Psoas muscle (tissue), 8 donors: Measurements from ENCODE around the gene MYO18A. TPM values are rescaled to one million over a fixed set of nuclear protein-coding genes. Genes with fewer than 3 reads are reported as not detected.

ENCODE experiments used
- ATAC-seq, 4 donors: fragments of 200-7000 bp; cut with Tn5 transposase; one replicate each; pipeline ENCODE4 v1.9.1; 2020; ENCODE audit warnings: moderate library complexity in 3 of 4, mild to moderate bottlenecking in 2 of 4
- DNase-seq, 2 donors: peaks; one replicate each; pipeline ENCODE4 v3.0.0-alpha.2; 2020
- H3K27ac ChIP-seq: fragments of 200-600 bp; one replicate; pipeline ENCODE4 v1.8.0; 2022
- H3K27me3 ChIP-seq, 3 donors: fragments of 200-600 bp in 1 of 3; one replicate each; pipeline versions ENCODE4 v1.6.1 to v1.8.0; 2013 to 2022; ENCODE audit warnings: low read length in 2 of 3, mild to moderate bottlenecking in 2 of 3, moderate library complexity in 1 of 3; ENCODE audit not compliant: insufficient read depth in 3 of 3
- H3K36me3 ChIP-seq, 2 donors: fragments of 200-600 bp in 1 of 2; one replicate each; pipeline versions ENCODE4 v1.6.1 to v1.8.0; 2013 to 2022; ENCODE audit warnings: low read depth in 1 of 2, mild to moderate bottlenecking in 1 of 2, moderate library complexity in 1 of 2; ENCODE audit not compliant: insufficient read depth in 1 of 2
- H3K4me1 ChIP-seq: fragments of 200-600 bp; one replicate; pipeline ENCODE4 v1.8.0; 2022
- H3K4me3 ChIP-seq: fragments of 200-600 bp; one replicate; pipeline ENCODE4 v1.8.0; 2022; ENCODE audit warnings: mild to moderate bottlenecking
- H3K9me3 ChIP-seq: fragments of 200-600 bp; one replicate; pipeline ENCODE4 v1.8.0; 2022
- WGBS, 3 donors: extraction: QIAGEN DNeasy Blood & Tissue Kit; methylation state at CpG; one replicate each; pipeline versions ENCODE4 v1.1.6 to v1.1.7; 2013; 5-methylcytosine and 5-hydroxymethylcytosine counted together
- intact Hi-C, 2 donors: fragments of 100-400 bp; cut with DNase I; formaldehyde crosslinking; loops; one replicate each; pipeline versions ENCODE4 v1.11.0 to v1.14.2; 2022
- polyA plus RNA-seq, 3 donors: library from polyadenylated mRNA; stranded (reverse); fragments of 200-250 nt; gene quantifications; one replicate each; pipeline ENCODE4 v1.2.3, GENCODE V29; 2013
- total RNA-seq, 4 donors: library from RNA; stranded (reverse); fragmentation: NEBNext Ultra II Directional in 2 of 4; extraction: Animal tissue kit (Norgen Biotek cat#: 25700) in 2 of 4; gene quantifications; one replicate each; pipeline versions ENCODE4 v1.2.1 to v1.2.4, GENCODE V29; 2021 to 2023
- TF ChIP-seq, protein P1 (sequence below): fragments of 200-600 bp; IDR thresholded peaks from one replicate; pipeline ENCODE4 v1.8.0; 2022; ENCODE audit warnings: antibody characterized with exemption
- donor health status: healthy with polysubstance abuse.
- donor health status: DM: no; HTN: no; CAD: no; lungs with moderate emphysema.
- donor health status: Bipolar disorder and iron deficiency.
- donor health status: healthy.
- donor health status: DM: yes; HTN: yes; CAD: no.
- donor health status: DM: no; HTN: no; CAD: no.
- donor health status: DM: no; HTN: no; CAD: no.
- donor health status: DM: yes; HTN: yes; CAD: no.

Gene MYO18A
- total and polyA plus RNA-seq, 7 donors = 142 to 1,274 (median 770) TPM

DNA sequence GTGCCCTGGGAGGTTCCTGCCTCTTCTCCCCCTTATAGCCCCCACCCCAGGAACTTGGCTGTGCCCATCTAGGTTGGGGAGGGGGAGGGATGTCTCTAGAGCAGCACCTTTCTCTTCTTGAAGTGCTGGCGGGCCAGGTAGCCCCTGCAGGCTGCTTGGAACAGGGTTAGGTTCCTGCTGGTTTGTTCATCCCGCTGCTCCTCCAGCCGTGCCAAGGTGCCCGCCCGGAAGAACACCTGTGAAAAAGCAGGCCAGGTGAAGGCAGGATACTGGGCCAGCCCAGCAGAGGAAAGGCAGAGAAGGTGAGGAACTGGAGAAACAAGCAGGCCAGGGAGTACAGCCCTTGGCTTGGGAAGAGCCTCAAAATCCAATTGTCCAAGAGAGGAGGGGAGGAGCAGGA, 80.7 kb downstream of the MYO18A start:
- Histone ChIP-seq H3K4me3 (no peak overlapping the region), H3K4me1 (peaks cover 24% of the 10 kb centered on the region), H3K9me3 (no peaks in the 10 kb centered on the region), H3K27ac (no peak overlapping the region), H3K27me3 (no peaks in the 10 kb centered on the region), H3K36me3 (peaks cover 7 to 98% of the 10 kb centered on the region in 2 donors)
- no peak for ATAC-seq
- TF ChIP-seq, protein P1, sequence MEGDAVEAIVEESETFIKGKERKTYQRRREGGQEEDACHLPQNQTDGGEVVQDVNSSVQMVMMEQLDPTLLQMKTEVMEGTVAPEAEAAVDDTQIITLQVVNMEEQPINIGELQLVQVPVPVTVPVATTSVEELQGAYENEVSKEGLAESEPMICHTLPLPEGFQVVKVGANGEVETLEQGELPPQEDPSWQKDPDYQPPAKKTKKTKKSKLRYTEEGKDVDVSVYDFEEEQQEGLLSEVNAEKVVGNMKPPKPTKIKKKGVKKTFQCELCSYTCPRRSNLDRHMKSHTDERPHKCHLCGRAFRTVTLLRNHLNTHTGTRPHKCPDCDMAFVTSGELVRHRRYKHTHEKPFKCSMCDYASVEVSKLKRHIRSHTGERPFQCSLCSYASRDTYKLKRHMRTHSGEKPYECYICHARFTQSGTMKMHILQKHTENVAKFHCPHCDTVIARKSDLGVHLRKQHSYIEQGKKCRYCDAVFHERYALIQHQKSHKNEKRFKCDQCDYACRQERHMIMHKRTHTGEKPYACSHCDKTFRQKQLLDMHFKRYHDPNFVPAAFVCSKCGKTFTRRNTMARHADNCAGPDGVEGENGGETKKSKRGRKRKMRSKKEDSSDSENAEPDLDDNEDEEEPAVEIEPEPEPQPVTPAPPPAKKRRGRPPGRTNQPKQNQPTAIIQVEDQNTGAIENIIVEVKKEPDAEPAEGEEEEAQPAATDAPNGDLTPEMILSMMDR = no peak
- no peak for DNase-seq
- WGBS, 3 donors = 93 to 95% (median 94%) methylated on average over 5 of the region's 5 CpGs
- intact Hi-C loops = no loop called here

DNA sequence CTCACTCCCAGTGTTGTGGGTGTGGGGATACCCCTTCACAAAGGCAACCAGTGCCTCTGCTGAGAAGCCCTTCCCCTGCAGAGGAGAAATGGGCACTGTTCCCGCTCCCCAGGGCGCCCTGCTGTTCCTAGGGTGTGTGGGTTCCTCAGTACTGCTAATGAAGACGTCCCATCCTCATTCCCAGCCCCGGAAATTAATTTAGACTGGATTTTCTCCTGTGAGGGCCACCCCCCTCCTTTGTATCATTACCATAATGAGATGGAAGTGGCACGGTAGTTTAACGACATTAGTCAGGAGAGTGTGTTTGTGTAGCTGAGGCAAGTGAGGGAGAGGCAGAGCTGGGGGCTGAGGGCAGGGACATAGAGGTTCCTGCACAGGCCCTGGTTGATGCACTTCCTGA, 84.1 kb downstream of the MYO18A start:
- TF ChIP-seq, protein P1 = no peak
- 75 to 79% (median 78%) methylated on average over 6 of the region's 6 CpGs for WGBS, 3 donors

DNA sequence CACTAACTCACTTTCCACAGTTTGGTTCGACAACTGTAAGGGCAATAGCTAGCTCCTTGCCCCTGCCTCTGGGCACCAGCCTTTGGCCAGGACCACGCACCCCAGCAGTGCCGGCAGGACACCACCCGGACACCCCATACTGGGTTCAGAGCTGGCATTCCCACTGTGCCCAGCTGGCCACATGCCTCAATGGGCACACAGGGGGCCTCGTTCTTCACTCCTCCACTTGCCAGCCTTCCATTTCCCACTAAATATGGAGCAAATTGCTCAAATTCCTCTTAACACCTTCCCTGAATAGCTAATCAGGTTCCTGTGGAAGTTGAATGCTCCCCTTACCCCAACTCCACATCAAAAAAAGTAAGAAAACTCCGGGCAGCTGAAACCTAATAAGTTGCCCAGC, 84.8 kb downstream of the MYO18A start:
- ATAC-seq = no peak

More for the DNA sequence above, 84.1 kb downstream of the MYO18A start:
- DNase-seq (no peak), ATAC-seq (no peak)
- Histone ChIP-seq H3K27ac (no peak overlapping the region), H3K36me3 (peaks cover 21 to 100% of the 10 kb centered on the region in 2 donors), H3K27me3 (no peaks in the 10 kb centered on the region), H3K9me3 (no peaks in the 10 kb centered on the region), H3K4me3 (no peak overlapping the region), H3K4me1 (no peaks in the 10 kb centered on the region)
- intact Hi-C loops = no loop called here

DNA sequence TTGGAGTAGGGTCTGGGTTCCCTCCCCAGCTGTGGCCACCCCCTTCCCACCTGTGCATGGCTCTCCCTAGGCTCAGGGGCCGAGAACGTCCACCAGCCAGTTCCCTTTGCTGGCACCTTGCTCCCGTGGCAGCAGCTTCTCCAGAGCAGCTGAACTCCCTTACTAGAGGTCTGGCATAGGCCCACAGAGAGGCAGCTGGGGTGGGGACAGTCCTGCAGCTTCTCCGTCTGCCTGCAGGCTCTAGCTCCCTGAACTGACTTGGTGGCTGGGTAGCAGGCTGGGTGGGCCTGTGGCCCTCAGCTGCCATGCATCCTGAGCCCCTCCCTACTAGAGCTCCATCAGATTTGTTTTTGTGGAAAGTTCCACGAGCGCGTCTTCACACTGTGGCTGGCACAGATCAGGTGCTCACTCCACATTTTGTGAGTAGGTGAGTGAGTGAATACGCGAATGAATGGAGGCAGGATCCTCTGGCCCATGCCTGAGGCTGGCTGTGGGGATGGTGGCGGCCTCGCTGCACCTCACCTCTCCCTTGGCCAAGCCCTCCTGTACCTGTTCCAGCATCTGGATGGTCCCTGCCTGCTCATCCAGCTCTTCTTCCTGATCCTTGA, 86.0 kb downstream of the MYO18A start:
- H3K9me3 ChIP-seq = no peaks in the 10 kb centered on the region
- no peak for DNase-seq
- H3K4me3 ChIP-seq = no peak overlapping the region
- no peaks in the 10 kb centered on the region for H3K27me3 ChIP-seq
- H3K27ac ChIP-seq = no peak overlapping the region
- intact Hi-C loops = no loop called here
- 68 to 81% (median 74%) methylated on average over 10 to 11 of the region's 11 CpGs for WGBS, 3 donors
- no peak for ATAC-seq
- no peaks in the 10 kb centered on the region for H3K4me1 ChIP-seq
- H3K36me3 ChIP-seq = peaks cover 21 to 100% of the 10 kb centered on the region in 2 donors
- TF ChIP-seq, protein P1 = no peak

More for the DNA sequence above, 84.8 kb downstream of the MYO18A start:
- WGBS, 3 donors = 60 to 92% (median 66%) methylated on average over 6 of the region's 6 CpGs
- H3K36me3 ChIP-seq = peaks cover 21 to 100% of the 10 kb centered on the region in 2 donors
- no peak overlapping the region for H3K27ac ChIP-seq
- H3K27me3 ChIP-seq = no peaks in the 10 kb centered on the region
- no peak for DNase-seq
- no peak overlapping the region for H3K4me3 ChIP-seq
- intact Hi-C loops = no loop called here
- TF ChIP-seq, protein P1 = no peak
- no peaks in the 10 kb centered on the region for H3K4me1 ChIP-seq
- H3K9me3 ChIP-seq = no peaks in the 10 kb centered on the region
